OCI-LY1 (cell line): ENCODE results near the gene CCNYL1.
A peak's percentile ranks its signal among the peaks of the same experiment; 100 is the strongest.

Source experiments
- H2AFZ ChIP-seq: fragments of 200-600 bp; sonication (generic), shearing (Covaris generic); 2 replicates; pipeline ENCODE4 v1.6.0; 2014; ENCODE audit warnings: antibody characterized with exemption, mild to moderate bottlenecking, low read length
- H3F3A ChIP-seq: fragments of 200-600 bp; sonication (generic), shearing (Covaris generic); 2 replicates; pipeline ENCODE4 v1.6.0; 2014; ENCODE audit warnings: mild to moderate bottlenecking, antibody characterized with exemption, low read length, moderate library complexity; ENCODE audit not compliant: insufficient read depth
- H3K27ac ChIP-seq: fragments of 200-600 bp; sonication (generic); 2 replicates; pipeline ENCODE4 v1.5.1; 2014; ENCODE audit warnings: low read length, mixed run types, mild to moderate bottlenecking, low read depth; ENCODE audit not compliant: poor library complexity, severe bottlenecking
- H3K27me3 ChIP-seq: fragments of 200-600 bp; sonication (generic); 2 replicates; pipeline ENCODE4 v1.6.0; 2014; ENCODE audit warnings: antibody characterized with exemption, mild to moderate bottlenecking, low read length, moderate library complexity; ENCODE audit not compliant: insufficient read depth
- H3K36me3 ChIP-seq: fragments of 200-600 bp; sonication (generic); 2 replicates; pipeline ENCODE4 v1.6.1; 2014; ENCODE audit warnings: mild to moderate bottlenecking, antibody characterized with exemption, low read length, moderate library complexity, mixed read lengths; ENCODE audit not compliant: insufficient read depth
- H3K4me1 ChIP-seq: fragments of 200-600 bp; sonication (generic); 2 replicates; pipeline ENCODE4 v1.5.1; 2014; ENCODE audit warnings: mild to moderate bottlenecking, low read length, moderate library complexity; ENCODE audit not compliant: insufficient read depth, severe bottlenecking
- H3K4me2 ChIP-seq: fragments of 200-600 bp; sonication (generic), shearing (Covaris generic); 2 replicates; pipeline ENCODE4 v1.6.1; 2014; ENCODE audit warnings: low read length
- H3K4me3 ChIP-seq: fragments of 200-600 bp; sonication (generic); 2 replicates; pipeline ENCODE4 v1.5.1; 2014; ENCODE audit warnings: low read length, low read depth, mild to moderate bottlenecking, mixed read lengths; ENCODE audit not compliant: poor library complexity, severe bottlenecking
- H3K79me2 ChIP-seq: fragments of 200-600 bp; shearing (Covaris generic); 2 replicates; pipeline ENCODE4 v1.6.1; 2016; ENCODE audit warnings: mixed run types, low read length, mixed read lengths; ENCODE audit not compliant: insufficient read depth
- H3K9ac ChIP-seq: fragments of 200-600 bp; sonication (generic), shearing (Covaris generic); 2 replicates; pipeline ENCODE4 v1.6.1; 2014; ENCODE audit warnings: mild to moderate bottlenecking, low read length, mixed read lengths
- H3K9me2 ChIP-seq: fragments of 200-600 bp; sonication (generic), shearing (Covaris generic); 2 replicates; pipeline ENCODE4 v1.6.1; 2014; ENCODE audit warnings: low read depth, mild to moderate bottlenecking, low read length, mixed read lengths
- H3K9me3 ChIP-seq: fragments of 200-600 bp; shearing (Covaris generic); 2 replicates; pipeline ENCODE4 v1.6.1; 2014; ENCODE audit warnings: low read length, mixed read lengths
- H4K20me1 ChIP-seq: fragments of 200-600 bp; sonication (generic), shearing (Covaris generic); 2 replicates; pipeline ENCODE4 v1.6.0; 2016; ENCODE audit warnings: mild to moderate bottlenecking, low read length; ENCODE audit not compliant: insufficient read depth
- CTCF ChIP-seq: fragments of 200-600 bp; sonication (generic), shearing (Covaris generic); IDR thresholded peaks from 2 replicates; pipeline ENCODE4 v1.5.1; 2017; ENCODE audit warnings: mild to moderate bottlenecking, antibody characterized with exemption, low read length, moderate library complexity, mixed read lengths
- EZH2 ChIP-seq: fragments of 200-600 bp; sonication (generic), shearing (Covaris generic); IDR thresholded peaks from 2 replicates; pipeline ENCODE4 v1.8.0; 2017; ENCODE audit warnings: borderline replicate concordance, mixed run types, mild to moderate bottlenecking, antibody characterized with exemption, low read length, moderate library complexity, mixed read lengths

The CCNYL1 gene

GRCh38 chr2:207724113-207724512, 12.7 kb downstream of the CCNYL1 start:
- TF ChIP-seq EZH2: no peak
- no peak for TF ChIP-seq CTCF
- H3F3A ChIP-seq: no peaks in the 10 kb centered on the region; the same call in 1 of the 2 replicates
- no peaks in the 10 kb centered on the region for H4K20me1 ChIP-seq
- H3K36me3 ChIP-seq: peaks cover 5% of the 10 kb centered on the region; the same call in 1 of the 2 replicates
- H3K27me3 ChIP-seq: no peaks in the 10 kb centered on the region
- peak overlapping the region; percentile 34 for H3K27ac ChIP-seq
- 0 out of 2 replicates have a peak overlapping the region, but pooled peaks have one; percentile 27 for H3K9ac ChIP-seq
- no peaks in the 10 kb centered on the region for H3K9me3 ChIP-seq
- no peaks in the 10 kb centered on the region for H3K9me2 ChIP-seq
- H2AFZ ChIP-seq: no peak overlapping the region
- H3K4me3 ChIP-seq: no peak overlapping the region
- no peaks in the 10 kb centered on the region for H3K79me2 ChIP-seq
- peaks cover 69% of the 10 kb centered on the region for H3K4me1 ChIP-seq
- no peak overlapping the region for H3K4me2 ChIP-seq

- no peak overlapping the region for H3K4me2 ChIP-seq
- no peak overlapping the region for H3K9ac ChIP-seq
- no peak overlapping the region for H3K4me3 ChIP-seq
- no peaks in the 10 kb centered on the region for H3K9me3 ChIP-seq
- no peaks in the 10 kb centered on the region; the same call in 1 of the 2 replicates for H3F3A ChIP-seq
- peaks cover 60% of the 10 kb centered on the region for H3K4me1 ChIP-seq
- no peaks in the 10 kb centered on the region for H3K9me2 ChIP-seq
- H2AFZ ChIP-seq: no peak overlapping the region
- H3K79me2 ChIP-seq: no peaks in the 10 kb centered on the region
- peak overlapping the region; percentile 57 for H3K27ac ChIP-seq
- peaks cover 12% of the 10 kb centered on the region for H3K36me3 ChIP-seq
- TF ChIP-seq EZH2 (no peak), CTCF (no peak)
- no peaks in the 10 kb centered on the region for H3K27me3 ChIP-seq
- H4K20me1 ChIP-seq: no peaks in the 10 kb centered on the region
These were observed 14.6 kb downstream of the CCNYL1 start for GRCh38 chr2:207725873-207726578.

GRCh38 chr2:207727261-207727660, 15.8 kb downstream of the CCNYL1 start:
- TF ChIP-seq EZH2: no peak
- no peak for TF ChIP-seq CTCF
- Histone ChIP-seq H4K20me1 (no peaks in the 10 kb centered on the region), H3F3A (no peaks in the 10 kb centered on the region; the same call in 1 of the 2 replicates), H3K4me3 (no peak overlapping the region), H3K9me2 (no peaks in the 10 kb centered on the region), H3K9ac (no peak overlapping the region; the same call in 1 of the 2 replicates), H3K4me1 (peaks cover 47% of the 10 kb centered on the region), H3K36me3 (peaks cover 12% of the 10 kb centered on the region), H3K27me3 (no peaks in the 10 kb centered on the region), H3K79me2 (no peaks in the 10 kb centered on the region), H2AFZ (no peak overlapping the region), H3K27ac (no peak overlapping the region), H3K9me3 (no peaks in the 10 kb centered on the region), H3K4me2 (peak overlapping the region; percentile 25; the same call in 1 of the 2 replicates)
